IMR-90 (cell line): Measurements from ENCODE around the gene INSYN1. TPM values are rescaled to one million over a fixed set of nuclear protein-coding genes. Genes with fewer than 3 reads are reported as not detected.
"Not testable (repeated sequence)": the region's sequence is repeated elsewhere in the genome, so short reads cannot be mapped to it uniquely, and the experiment has no call there.

Experiments
- ATAC-seq: fragments of 200-7000 bp; cut with Tn5 transposase; 2 replicates; pipeline ENCODE4 v1.9.1; 2020; ENCODE audit warnings: low read depth, mild to moderate bottlenecking, moderate library complexity
- BruUV-seq: library from RNA; stranded (reverse); fragments of 400-500 nt; replicated peaks from 2 replicates; lab custom pipeline; 2021; lab: Mats Ljungman, UMichigan
- CTCF ChIA-PET: fragments of 300-600 bp; formaldehyde crosslinking; extraction: SDS; loops from one replicate; lab custom pipeline; 2021; ENCODE audit warnings: antibody characterized with exemption; lab: Yijun Ruan, JAX
- POLR2A ChIA-PET: fragments of 300-600 bp; sonication (Branson Sonifier 250); formaldehyde crosslinking; loops from one replicate; lab custom pipeline; 2022; ENCODE audit warnings: antibody characterized with exemption; ENCODE audit not compliant: unreplicated experiment; lab: Charles Lee
- DNase-seq: peaks from one replicate; pipeline ENCODE4 v3.0.0; 2013
- H2AFZ ChIP-seq: replicated peaks from 2 replicates; pipeline ENCODE3; 2013; ENCODE audit warnings: low read length, mild to moderate bottlenecking; ENCODE audit not compliant: poor library complexity
- H2AK5ac ChIP-seq: 2 replicates; pipeline ENCODE4 v1.6.1; 2013; ENCODE audit warnings: low read depth, low read length, inconsistent platforms
- H2AK9ac ChIP-seq: replicated peaks from 2 replicates; pipeline ENCODE3; 2013; ENCODE audit warnings: mild to moderate bottlenecking, low read depth, low read length, moderate library complexity; ENCODE audit not compliant: poor library complexity
- H2BK120ac ChIP-seq: 2 replicates; pipeline ENCODE4 v1.6.1; 2013; ENCODE audit warnings: low read depth, low read length, inconsistent platforms
- H2BK15ac ChIP-seq: 3 replicates; pipeline ENCODE4 v1.6.1; 2013; ENCODE audit warnings: low read depth, low read length, inconsistent platforms
- H2BK20ac ChIP-seq: 2 replicates; pipeline ENCODE4 v1.6.1; 2013; ENCODE audit warnings: low read depth, mild to moderate bottlenecking, inconsistent platforms, low read length, moderate library complexity
- H2BK5ac ChIP-seq: 2 replicates; pipeline ENCODE4 v1.6.1; 2013; ENCODE audit warnings: mild to moderate bottlenecking, low read depth, low read length, inconsistent platforms; ENCODE audit not compliant: poor library complexity, severe bottlenecking
- H3K14ac ChIP-seq: replicated peaks from 2 replicates; pipeline ENCODE4 v1.6.1; 2013; ENCODE audit warnings: low read depth, low read length, inconsistent platforms
- H3K18ac ChIP-seq: 2 replicates; pipeline ENCODE4 v1.6.1; 2013; ENCODE audit warnings: low read depth, low read length, control low read depth
- H3K23ac ChIP-seq: 2 replicates; pipeline ENCODE4 v1.6.1; 2013; ENCODE audit warnings: low read depth, low read length, inconsistent platforms
- H3K27ac ChIP-seq: 2 replicates; pipeline ENCODE4 v1.5.1; 2013; ENCODE audit warnings: mild to moderate bottlenecking, control low read depth, low read length; ENCODE audit not compliant: insufficient read depth
- H3K27me3 ChIP-seq: 2 replicates; pipeline ENCODE4 v1.6.1; 2013; ENCODE audit warnings: low read length; ENCODE audit not compliant: control insufficient read depth, insufficient read depth
- H3K36me3 ChIP-seq: 2 replicates; pipeline ENCODE4 v1.6.1; 2013; ENCODE audit warnings: low read length, mixed read lengths; ENCODE audit not compliant: control insufficient read depth, insufficient read depth
- H3K4ac ChIP-seq: 2 replicates; pipeline ENCODE4 v1.6.1; 2013; ENCODE audit warnings: low read depth, low read length, inconsistent platforms
- H3K4me1 ChIP-seq: 2 replicates; pipeline ENCODE4 v1.6.1; 2013; ENCODE audit warnings: low read length, mixed read lengths; ENCODE audit not compliant: control insufficient read depth, insufficient read depth
- H3K4me2 ChIP-seq: 2 replicates; pipeline ENCODE4 v1.6.1; 2013; ENCODE audit warnings: low read depth, mild to moderate bottlenecking, control low read depth, low read length, moderate library complexity
- H3K4me3 ChIP-seq: 2 replicates; pipeline ENCODE4 v1.5.1; 2013; ENCODE audit warnings: low read depth, mild to moderate bottlenecking, control low read depth, low read length, moderate library complexity; ENCODE audit not compliant: insufficient read depth
- H3K56ac ChIP-seq: 2 replicates; pipeline ENCODE4 v1.6.1; 2013; ENCODE audit warnings: low read length, inconsistent platforms; ENCODE audit not compliant: insufficient read depth; ENCODE audit errors: extremely low read depth
- H3K79me1 ChIP-seq, 2 experiments: 2 replicates each; pipeline ENCODE4 v1.6.1; 2013; ENCODE audit warnings: low read length in 2 of 2, inconsistent platforms in 1 of 2, low read depth in 1 of 2
- H3K9ac ChIP-seq: 2 replicates; pipeline ENCODE4 v1.6.1; 2013; ENCODE audit warnings: low read depth, low read length, control low read depth
- H3K9me1 ChIP-seq: 2 replicates; pipeline ENCODE4 v1.6.1; 2013; ENCODE audit warnings: low read length, inconsistent platforms; ENCODE audit not compliant: insufficient read depth
- H3K9me3 ChIP-seq: 2 replicates; pipeline ENCODE4 v1.6.1; 2013; ENCODE audit warnings: low read length; ENCODE audit not compliant: control insufficient read depth, insufficient read depth
- H4K20me1 ChIP-seq: 2 replicates; pipeline ENCODE4 v1.6.1; 2013; ENCODE audit warnings: low read length, inconsistent platforms; ENCODE audit not compliant: insufficient read depth
- H4K5ac ChIP-seq: 2 replicates; pipeline ENCODE4 v1.6.1; 2013; ENCODE audit warnings: mild to moderate bottlenecking, low read depth, low read length, control low read depth
- H4K8ac ChIP-seq, 2 experiments: 2 replicates each; pipeline ENCODE4 v1.6.1; 2013; ENCODE audit warnings: low read depth in 2 of 2, low read length in 2 of 2, control low read depth in 1 of 2, inconsistent platforms in 1 of 2
- H4K91ac ChIP-seq: 2 replicates; pipeline ENCODE4 v1.6.1; 2013; ENCODE audit warnings: low read depth, low read length, inconsistent platforms; ENCODE audit not compliant: insufficient read depth
- WGBS, 2 experiments: methylation state at CpG; one replicate each; pipeline versions ENCODE4 v1.1.5 to v1.1.7; 2013; ENCODE audit warnings: missing lambda C conversion rate in 2 of 2; ENCODE audit not compliant: insufficient read length in 1 of 2; ENCODE audit errors: extremely low coverage in 2 of 2; 5-methylcytosine and 5-hydroxymethylcytosine counted together
- dilution Hi-C: fragments of 300-500 bp; cut with HindIII; formaldehyde crosslinking; loops from one replicate; pipeline ENCODE4 v1.14.3; 2018; ENCODE audit warnings: low sequenced_read_pairs; ENCODE audit not compliant: unreplicated experiment
- in situ Hi-C: fragments of 300-500 bp; cut with MboI; formaldehyde crosslinking; loops from 3 replicates; pipeline ENCODE4 v1.14.3; 2019; ENCODE audit warnings: low sequenced_read_pairs, inconsistent platforms, mixed read lengths
- intact Hi-C: fragments of 100-400 bp; cut with micrococcal nuclease; formaldehyde crosslinking; loops from 2 replicates; pipeline ENCODE4 v1.10.0; 2022
- polyA plus RNA-seq, 3 experiments: library from polyadenylated mRNA; depleted of rRNA; stranded (reverse); fragments of >200 nt; gene quantifications; 2 replicates each; pipeline ENCODE4 v1.2.3, GENCODE V29; 2012; ENCODE audit warnings: low replicate concordance in 1 of 3
- total RNA-seq: library from RNA; depleted of rRNA; stranded (reverse); fragments of >200 nt; gene quantifications from 2 replicates; pipeline ENCODE4 v1.2.3, GENCODE V29; 2012

Gene INSYN1
- total and polyA plus RNA-seq, 2 of the 4 experiments (the other 2 are of a cell fraction): 0.18 to 0.34 TPM

DNA sequence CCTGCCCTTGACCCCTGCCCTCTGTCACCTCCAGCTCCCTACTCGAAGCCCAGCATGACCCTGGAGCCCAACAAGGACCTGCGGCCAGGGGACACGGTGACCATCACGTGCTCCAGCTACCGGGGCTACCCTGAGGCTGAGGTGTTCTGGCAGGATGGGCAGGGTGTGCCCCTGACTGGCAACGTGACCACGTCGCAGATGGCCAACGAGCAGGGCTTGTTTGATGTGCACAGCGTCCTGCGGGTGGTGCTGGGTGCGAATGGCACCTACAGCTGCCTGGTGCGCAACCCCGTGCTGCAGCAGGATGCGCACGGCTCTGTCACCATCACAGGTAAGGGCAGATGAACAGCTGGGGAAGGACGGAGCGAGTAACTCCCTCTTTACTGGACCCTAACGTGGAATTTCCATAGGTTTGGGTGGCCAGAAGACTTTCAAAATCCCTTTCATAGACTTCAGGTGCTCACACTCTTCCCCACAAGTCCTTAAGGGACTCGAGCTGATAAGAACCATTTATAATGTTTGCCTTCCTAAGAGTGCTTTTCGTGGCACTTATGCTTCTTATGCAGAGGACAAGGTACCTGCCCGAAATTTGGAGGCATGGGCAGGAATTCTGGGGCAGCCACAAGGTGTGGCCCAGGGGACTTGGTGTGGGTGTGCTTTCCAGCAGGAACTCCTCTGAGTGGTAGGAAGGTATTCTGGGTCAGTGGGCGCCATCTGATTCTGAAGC lies 48.8 kb downstream of the INSYN1 start:
- H2AFZ ChIP-seq, dilution Hi-C loops, H3K14ac ChIP-seq, ATAC-seq, H3K23ac ChIP-seq, POLR2A ChIA-PET, H3K4me2 ChIP-seq, H2BK120ac ChIP-seq, BruUV-seq, H4K8ac ChIP-seq, DNase-seq, H4K5ac ChIP-seq, H4K91ac ChIP-seq, H3K9me1 ChIP-seq, H3K4me3 ChIP-seq, H3K9ac ChIP-seq, H2BK5ac ChIP-seq, H3K27me3 ChIP-seq, H3K18ac ChIP-seq, H3K4ac ChIP-seq, H3K27ac ChIP-seq, H3K56ac ChIP-seq, H2AK5ac ChIP-seq, H3K4me1 ChIP-seq, H2BK15ac ChIP-seq, H3K9me3 ChIP-seq, H2BK20ac ChIP-seq, H2AK9ac ChIP-seq: not testable (repeated sequence)
- intact Hi-C loops (loop anchor here (5.0 kb wide), 1 partner anchor 422 kb away; no protein-coding TSS in a partner anchor), in situ Hi-C loops (loop anchor here (10.0 kb wide), 1 partner anchor 400 kb away; no protein-coding TSS in a partner anchor)
- 96% methylated on average over 5 of the region's 23 CpGs; no CpG with 5 or more reads in 1 of the 2 experiments for WGBS, 2 experiments
- Histone ChIP-seq H3K79me1 (peaks cover 28 to 80% of the 10 kb centered on the region in 2 experiments), H4K20me1 (peaks cover 62% of the 10 kb centered on the region), H3K36me3 (peaks cover 58% of the 10 kb centered on the region)
- CTCF ChIA-PET: interaction anchor here (0.8 to 2.3 kb wide), 2 partner anchors 18 to 69 kb away, joined by 3 to 14 read pairs; no protein-coding TSS in a partner anchor

DNA sequence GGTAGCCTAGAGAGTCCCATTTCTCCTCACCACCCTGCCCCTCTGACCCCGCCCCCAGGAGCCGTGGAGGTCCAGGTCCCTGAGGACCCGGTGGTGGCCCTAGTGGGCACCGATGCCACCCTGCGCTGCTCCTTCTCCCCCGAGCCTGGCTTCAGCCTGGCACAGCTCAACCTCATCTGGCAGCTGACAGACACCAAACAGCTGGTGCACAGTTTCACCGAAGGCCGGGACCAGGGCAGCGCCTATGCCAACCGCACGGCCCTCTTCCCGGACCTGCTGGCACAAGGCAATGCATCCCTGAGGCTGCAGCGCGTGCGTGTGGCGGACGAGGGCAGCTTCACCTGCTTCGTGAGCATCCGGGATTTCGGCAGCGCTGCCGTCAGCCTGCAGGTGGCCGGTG lies 49.5 kb downstream of the INSYN1 start:
- H4K91ac ChIP-seq, H3K14ac ChIP-seq, H3K27ac ChIP-seq, H2AK9ac ChIP-seq, ATAC-seq, H3K9me3 ChIP-seq, H4K5ac ChIP-seq, H3K18ac ChIP-seq, H3K9me1 ChIP-seq, H2AK5ac ChIP-seq, H3K4me2 ChIP-seq, H3K23ac ChIP-seq, H2AFZ ChIP-seq, BruUV-seq, H2BK5ac ChIP-seq, H2BK15ac ChIP-seq, H2BK120ac ChIP-seq, H3K9ac ChIP-seq, H4K8ac ChIP-seq, dilution Hi-C loops, H2BK20ac ChIP-seq, H3K4ac ChIP-seq, H3K4me3 ChIP-seq, POLR2A ChIA-PET, H3K27me3 ChIP-seq, H3K4me1 ChIP-seq, DNase-seq, H3K56ac ChIP-seq: not testable (repeated sequence)
- Histone ChIP-seq H3K36me3 (peaks cover 52% of the 10 kb centered on the region), H3K79me1 (peaks cover 31 to 83% of the 10 kb centered on the region in 2 experiments), H4K20me1 (peaks cover 62% of the 10 kb centered on the region)
- intact Hi-C loops: loop anchor here (5.0 kb wide), 1 partner anchor 421 kb away; no protein-coding TSS in a partner anchor
- 79% methylated on average over 7 of the region's 23 CpGs; no CpG with 5 or more reads in 1 of the 2 experiments for WGBS, 2 experiments
- in situ Hi-C loops: loop anchor here (10.0 kb wide), 1 partner anchor 399 kb away; no protein-coding TSS in a partner anchor
- CTCF ChIA-PET: interaction anchor here (1.0 kb wide), 1 partner anchor 69 kb away, joined by 3 read pairs; no protein-coding TSS in a partner anchor
